Liver (tissue), 9 donors: ENCODE data around the gene BST1. TPM values are rescaled to one million over a fixed set of nuclear protein-coding genes. Genes with fewer than 3 reads are reported as not detected.
A peak's percentile ranks its signal among the peaks of the same experiment; 100 is the strongest.

Source experiments
- DNase-seq: peaks from one replicate; pipeline ENCODE4 v3.0.0-alpha.2; 2017; ENCODE audit warnings: low spot score
- H3K27ac ChIP-seq, 2 donors: one replicate each; pipeline ENCODE4 v1.7.0; 2013; ENCODE audit warnings: inconsistent platforms in 2 of 2, low read length in 2 of 2, control low read depth in 1 of 2, low read depth in 1 of 2, mild to moderate bottlenecking in 1 of 2
- H3K27me3 ChIP-seq, 4 donors: one replicate each; pipeline versions ENCODE4 v1.6.1 to v1.7.0; 2013; ENCODE audit warnings: low read length in 3 of 4, inconsistent platforms in 1 of 4, mild to moderate bottlenecking in 1 of 4, moderate library complexity in 1 of 4; ENCODE audit not compliant: control insufficient read depth in 4 of 4, insufficient read depth in 4 of 4
- H3K36me3 ChIP-seq, 4 donors: one replicate each; pipeline versions ENCODE4 v1.6.1 to v1.7.0; 2013; ENCODE audit warnings: low read length in 3 of 4, mild to moderate bottlenecking in 3 of 4, low read depth in 1 of 4, moderate library complexity in 1 of 4; ENCODE audit not compliant: control insufficient read depth in 4 of 4, insufficient read depth in 3 of 4
- H3K4me1 ChIP-seq, 4 donors: one replicate each; pipeline versions ENCODE4 v1.6.1 to v1.7.0; 2013; ENCODE audit warnings: low read length in 3 of 4, mild to moderate bottlenecking in 3 of 4, moderate library complexity in 1 of 4; ENCODE audit not compliant: control insufficient read depth in 4 of 4, insufficient read depth in 4 of 4
- H3K4me3 ChIP-seq, 3 donors: one replicate each; pipeline versions ENCODE4 v1.6.1 to v1.7.0; 2013; ENCODE audit warnings: low read length in 3 of 3, control low read depth in 1 of 3, low read depth in 1 of 3, mild to moderate bottlenecking in 1 of 3
- H3K9ac ChIP-seq, 2 donors: one replicate each; pipeline ENCODE4 v1.7.0; 2013; ENCODE audit warnings: low read length in 2 of 2, mild to moderate bottlenecking in 2 of 2, moderate library complexity in 2 of 2, control low read depth in 1 of 2, low read depth in 1 of 2
- H3K9me3 ChIP-seq, 4 donors: one replicate each; pipeline versions ENCODE4 v1.6.1 to v1.7.0; 2013; ENCODE audit warnings: low read length in 3 of 4; ENCODE audit not compliant: control insufficient read depth in 4 of 4
- CTCF ChIP-seq: fragments of 150-350 bp; IDR thresholded peaks from 2 replicates; pipeline ENCODE4 v1.5.1; 2017; ENCODE audit warnings: improper control_type of control experiment, low read depth, low read length; ENCODE audit not compliant: missing input control
- EGR1 ChIP-seq, 2 donors: IDR thresholded peaks; 2 replicates each; pipeline ENCODE4 v1.6.1; 2016 to 2018; ENCODE audit warnings: antibody characterized with exemption in 2 of 2, low read depth in 2 of 2
- HNF4A ChIP-seq, 2 donors: conservative IDR thresholded peaks; 2 replicates each; pipeline ENCODE4 v1.6.1; 2016; ENCODE audit warnings: antibody characterized with exemption in 2 of 2, mild to moderate bottlenecking in 2 of 2
- JUND ChIP-seq, 2 donors: IDR thresholded peaks; 2 replicates each; pipeline ENCODE4 v1.6.1; 2016; ENCODE audit warnings: antibody characterized with exemption in 2 of 2
- NR2F2 ChIP-seq: IDR thresholded peaks from 2 replicates; pipeline ENCODE4 v1.6.1; 2016; ENCODE audit warnings: antibody characterized with exemption
- REST ChIP-seq: IDR thresholded peaks from 2 replicates; pipeline ENCODE4 v1.6.1; 2016; ENCODE audit warnings: antibody characterized with exemption, mild to moderate bottlenecking
- RXRA ChIP-seq, 2 donors: IDR thresholded peaks; 2 replicates each; pipeline ENCODE4 v1.6.1; 2017 to 2018; ENCODE audit warnings: antibody characterized with exemption in 2 of 2, mild to moderate bottlenecking in 1 of 2
- WGBS: extraction: QIAGEN DNeasy Blood & Tissue Kit; methylation state at CpG from one replicate; pipeline ENCODE4 v1.1.7; 2013; 5-methylcytosine and 5-hydroxymethylcytosine counted together
- polyA plus RNA-seq, 2 donors: library from polyadenylated mRNA; stranded (reverse) in 1 of 2; unstranded in 1 of 2; fragments of 200-250 nt in 1 of 2; fragments of >200 nt in 1 of 2; fragmentation: Nextera tagmentation in 1 of 2; extraction: Ambion mirVana in 1 of 2; gene quantifications; one replicate each; pipeline versions ENCODE4 v1.2.1 to v1.2.3, GENCODE V29; 2013 to 2015
- total RNA-seq, 2 donors: library from RNA; depleted of rRNA; stranded (reverse); fragments of >200 nt; gene quantifications; one replicate each; pipeline ENCODE4 v1.2.3, GENCODE V29; 2014
- TF ChIP-seq, protein P1 (sequence below): IDR thresholded peaks from 2 replicates; pipeline ENCODE4 v1.6.1; 2016; ENCODE audit warnings: antibody characterized with exemption
- TF ChIP-seq, protein P2 (sequence below): IDR thresholded peaks from 2 replicates; pipeline ENCODE4 v1.6.1; 2016; ENCODE audit warnings: antibody characterized with exemption
- donor health status: healthy.
- donor health status: healthy.
- donor health status: healthy.
- donor health status: healthy.
- donor health status: healthy.

BST1 gene
- total and polyA plus RNA-seq, 4 donors: 3.7 to 13.2 (median 9.9) TPM

GRCh38 chr4:15690020-15690809 lies 12.7 kb upstream of the BST1 start:
- Histone ChIP-seq H3K27me3 (no peaks in the 10 kb centered on the region), H3K9me3 (no peaks in the 10 kb centered on the region), H3K4me3 (no peak overlapping the region), H3K27ac (peak overlapping the region in 1 of 2 donors; percentile 8), H3K9ac (no peak overlapping the region), H3K4me1 (peaks cover 0 to 2% (median 0%) of the 10 kb centered on the region in 4 donors), H3K36me3 (peaks cover 0 to 16% (median 5%) of the 10 kb centered on the region in 4 donors)
- DNase-seq: no peak
- TF ChIP-seq RXRA (IDR thresholded peaks at IDR 0.05): no peak
- 76% methylated on average over 7 of the region's 7 CpGs for WGBS

DNA sequence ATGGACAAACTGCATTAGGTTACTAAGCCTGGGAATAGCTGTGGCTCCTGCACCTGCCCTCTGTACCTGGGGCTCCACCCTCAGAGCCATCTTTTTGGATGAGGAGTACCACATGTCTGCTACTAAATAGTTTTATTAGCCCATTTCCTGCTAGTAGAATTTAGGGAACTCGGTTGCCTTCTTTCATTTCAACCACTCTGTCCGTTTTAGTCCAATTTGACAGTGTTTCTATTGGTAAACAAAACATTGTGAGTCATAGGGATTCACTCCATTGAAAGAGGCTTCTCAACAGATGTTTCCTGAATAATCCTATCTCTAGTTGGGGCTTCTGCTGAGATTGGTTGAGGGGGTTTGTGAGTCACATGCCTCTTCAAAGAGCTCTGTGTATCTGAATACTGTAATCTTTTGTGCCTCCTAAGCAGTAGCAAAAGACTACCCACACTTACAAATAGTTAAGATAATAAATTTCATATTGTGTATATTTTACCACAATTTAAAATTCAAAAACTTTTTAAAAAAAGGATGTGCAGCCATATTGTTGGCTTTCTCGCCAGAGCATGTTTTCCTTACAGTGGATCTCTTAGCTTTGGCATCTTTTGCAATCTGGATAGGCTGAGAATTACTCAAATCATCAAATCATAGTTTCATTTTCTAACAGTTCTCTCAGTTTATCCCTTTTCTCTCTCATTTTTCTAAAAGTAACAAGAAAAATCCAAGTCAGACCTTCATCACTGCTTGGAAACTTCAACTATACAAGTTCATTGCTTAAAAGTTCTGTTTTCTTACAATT lies 11.3 kb upstream of the BST1 start:
- WGBS: 63% methylated on average over 3 of the region's 3 CpGs
- H3K9ac ChIP-seq: no peak overlapping the region
- H3K27me3 ChIP-seq: no peaks in the 10 kb centered on the region
- no peak for DNase-seq
- peak overlapping the region; percentile 3 to 59 for H3K27ac ChIP-seq
- H3K9me3 ChIP-seq: no peaks in the 10 kb centered on the region
- peaks cover 0 to 2% (median 0%) of the 10 kb centered on the region in 4 donors for H3K4me1 ChIP-seq
- H3K36me3 ChIP-seq: peaks cover 0 to 12% (median under 1%) of the 10 kb centered on the region in 4 donors
- no peak overlapping the region for H3K4me3 ChIP-seq
- TF ChIP-seq, protein P1, sequence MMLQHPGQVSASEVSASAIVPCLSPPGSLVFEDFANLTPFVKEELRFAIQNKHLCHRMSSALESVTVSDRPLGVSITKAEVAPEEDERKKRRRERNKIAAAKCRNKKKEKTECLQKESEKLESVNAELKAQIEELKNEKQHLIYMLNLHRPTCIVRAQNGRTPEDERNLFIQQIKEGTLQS: no peak
- TF ChIP-seq RXRA (IDR thresholded peaks at IDR 0.05) (no peak), JUND (IDR thresholded peaks at IDR 0.05) (peak in 1 of 2 donors; percentile 58), EGR1 (IDR thresholded peaks at IDR 0.05; ENCODE audit: low read depth in 2 of 2) (no peak)

GRCh38 chr4:15692602-15693001 lies 10.3 kb upstream of the BST1 start:
- 90% methylated on average over 2 of the region's 2 CpGs for WGBS
- H3K4me1 ChIP-seq: peaks cover 0 to 9% (median 3%) of the 10 kb centered on the region in 4 donors

More at GRCh38 chr4:15692602-15693001, 10.3 kb upstream of the BST1 start:
- H3K9me3 ChIP-seq: no peaks in the 10 kb centered on the region
- TF ChIP-seq, protein P2, sequence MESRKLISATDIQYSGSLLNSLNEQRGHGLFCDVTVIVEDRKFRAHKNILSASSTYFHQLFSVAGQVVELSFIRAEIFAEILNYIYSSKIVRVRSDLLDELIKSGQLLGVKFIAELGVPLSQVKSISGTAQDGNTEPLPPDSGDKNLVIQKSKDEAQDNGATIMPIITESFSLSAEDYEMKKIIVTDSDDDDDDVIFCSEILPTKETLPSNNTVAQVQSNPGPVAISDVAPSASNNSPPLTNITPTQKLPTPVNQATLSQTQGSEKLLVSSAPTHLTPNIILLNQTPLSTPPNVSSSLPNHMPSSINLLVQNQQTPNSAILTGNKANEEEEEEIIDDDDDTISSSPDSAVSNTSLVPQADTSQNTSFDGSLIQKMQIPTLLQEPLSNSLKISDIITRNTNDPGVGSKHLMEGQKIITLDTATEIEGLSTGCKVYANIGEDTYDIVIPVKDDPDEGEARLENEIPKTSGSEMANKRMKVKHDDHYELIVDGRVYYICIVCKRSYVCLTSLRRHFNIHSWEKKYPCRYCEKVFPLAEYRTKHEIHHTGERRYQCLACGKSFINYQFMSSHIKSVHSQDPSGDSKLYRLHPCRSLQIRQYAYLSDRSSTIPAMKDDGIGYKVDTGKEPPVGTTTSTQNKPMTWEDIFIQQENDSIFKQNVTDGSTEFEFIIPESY: no peak
- no peak for TF ChIP-seq EGR1 (IDR thresholded peaks at IDR 0.05; ENCODE audit: low read depth in 2 of 2)
- no peak for TF ChIP-seq NR2F2
- no peak for TF ChIP-seq CTCF
- TF ChIP-seq REST: no peak
- no peak for TF ChIP-seq HNF4A (conservative IDR thresholded peaks at IDR 0.05)
- H3K27ac ChIP-seq: no peak overlapping the region
- no peak for DNase-seq
- H3K4me3 ChIP-seq: no peak overlapping the region
- H3K27me3 ChIP-seq: no peaks in the 10 kb centered on the region
- H3K9ac ChIP-seq: no peak overlapping the region
- peaks cover 0 to 3% (median 0%) of the 10 kb centered on the region in 4 donors for H3K36me3 ChIP-seq
